RKO (cell line): ENCODE data around the gene ADD1.

Experiments
- DNase-seq: peaks from one replicate; pipeline ENCODE4 v3.0.0-alpha.2; 2016; ENCODE audit warnings: low spot score

Gene ADD1

GRCh38 chr4:2963966-2964471, 120.4 kb downstream of the ADD1 start:
- DNase-seq, result peak; percentile 61

GRCh38 chr4:2964706-2965258, 121.1 kb downstream of the ADD1 start:
- DNase-seq, result no peak

DNA sequence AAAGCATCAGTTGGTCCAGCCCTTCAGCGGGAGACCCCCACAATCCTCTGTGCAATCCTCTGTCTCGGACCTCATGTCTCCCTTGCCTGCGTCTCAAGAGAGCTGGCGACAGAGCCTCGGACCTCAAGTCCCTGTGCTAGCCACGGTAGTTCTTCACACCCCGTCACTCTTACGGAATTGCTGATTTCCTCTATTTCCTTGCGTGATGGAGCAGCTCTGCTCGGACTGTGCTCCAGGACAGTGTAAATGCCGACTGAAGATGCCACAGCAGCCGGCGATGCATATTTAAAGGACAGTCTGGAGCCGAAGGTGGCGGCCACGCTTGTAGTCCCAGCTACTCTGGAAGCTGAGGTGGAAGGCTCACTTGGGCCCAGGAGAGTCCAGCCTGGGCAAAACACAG, 121.6 kb downstream of the ADD1 start:
- no peak for DNase-seq

DNA sequence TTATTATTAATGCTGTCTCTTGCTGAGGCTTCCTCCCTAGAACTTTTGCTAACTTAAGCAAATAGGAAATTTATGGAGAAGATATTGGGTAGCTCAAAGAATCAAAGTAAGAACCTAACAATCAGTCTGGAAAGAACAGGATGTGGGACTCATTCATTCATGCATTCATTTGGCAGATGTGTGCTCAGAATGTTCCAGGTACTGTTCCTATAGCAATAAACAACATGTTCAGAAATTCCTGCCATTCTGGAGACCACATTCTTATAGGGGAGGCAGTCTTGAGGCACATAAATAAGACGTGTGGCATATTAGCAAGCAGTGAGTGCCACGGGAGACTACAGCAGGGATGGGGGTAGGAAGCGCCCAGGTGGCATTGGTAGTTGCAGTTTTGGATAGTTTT, 124.7 kb downstream of the ADD1 start:
- no peak for DNase-seq

GRCh38 chr4:2971275-2971674, 127.6 kb downstream of the ADD1 start:
- no peak for DNase-seq

- peak; percentile 51 for DNase-seq
These were observed 133.8 kb downstream of the ADD1 start for GRCh38 chr4:2977211-2978088.
